H1 (cell line): ENCODE measurements around the gene PLXDC2. TPM values are rescaled to one million over a fixed set of nuclear protein-coding genes. Genes with fewer than 3 reads are reported as not detected.

Experiments
- CTCF ChIA-PET: fragments of 300-600 bp; sonication (Branson Sonifier 250); formaldehyde crosslinking; loops from one replicate; lab custom pipeline; 2021; ENCODE audit not compliant: partially characterized antibody; lab: Charles Lee
- POLR2A ChIA-PET: fragments of 300-600 bp; sonication (Branson Sonifier 250); formaldehyde crosslinking; loops from one replicate; lab custom pipeline; 2021; ENCODE audit warnings: inconsistent platforms; ENCODE audit not compliant: partially characterized antibody; lab: Charles Lee
- DNase-seq, 2 experiments: peaks; one replicate each; pipeline versions ENCODE4 v3.0.0 to v3.0.0-alpha.2; 2010 to 2022; ENCODE audit warnings: low spot score in 2 of 2, low read depth in 1 of 2, mixed read lengths in 1 of 2
- FAIRE-seq: peaks from 2 replicates; lab custom pipeline; 2011; peaks lifted over from hg19 to GRCh38; lab: Jason Lieb, UNC
- H2AFZ ChIP-seq: 2 replicates; pipeline ENCODE4 v1.8.1; 2012; ENCODE audit warnings: low read length, inconsistent platforms
- H2AK5ac ChIP-seq: 2 replicates; pipeline ENCODE4 v1.6.1; 2013; ENCODE audit warnings: low read depth, low read length
- H2BK120ac ChIP-seq: replicated peaks from 2 replicates; pipeline ENCODE3; 2013; ENCODE audit warnings: low read depth, low read length, inconsistent platforms
- H2BK12ac ChIP-seq: 2 replicates; pipeline ENCODE4 v1.6.1; 2013; ENCODE audit warnings: low read depth, low read length
- H2BK15ac ChIP-seq: 2 replicates; pipeline ENCODE4 v1.6.1; 2013; ENCODE audit warnings: low read length
- H2BK20ac ChIP-seq: 2 replicates; pipeline ENCODE4 v1.6.1; 2013; ENCODE audit warnings: low read length
- H2BK5ac ChIP-seq: 2 replicates; pipeline ENCODE4 v1.6.1; 2013; ENCODE audit warnings: low read depth, low read length
- H3K14ac ChIP-seq: 2 replicates; pipeline ENCODE4 v1.6.1; 2013; ENCODE audit warnings: inconsistent platforms; ENCODE audit not compliant: insufficient read length
- H3K18ac ChIP-seq: 2 replicates; pipeline ENCODE4 v1.6.1; 2013; ENCODE audit warnings: low read length; ENCODE audit errors: extremely low read depth
- H3K23ac ChIP-seq: 2 replicates; pipeline ENCODE4 v1.6.1; 2013; ENCODE audit warnings: inconsistent platforms; ENCODE audit not compliant: insufficient read length
- H3K23me2 ChIP-seq: 2 replicates; pipeline ENCODE4 v1.6.1; 2013; ENCODE audit warnings: low read depth, low read length
- H3K27ac ChIP-seq: 2 replicates; pipeline ENCODE4 v1.6.1; 2011; ENCODE audit warnings: low read depth, low read length, inconsistent platforms
- H3K27me3 ChIP-seq, 4 experiments: replicated peaks in 1 of 4; 1 replicate in 1 of 4; 2 replicates in 3 of 4; pipeline versions ENCODE4 v1.6.1 to v1.8.1; 2011 to 2013; ENCODE audit warnings: low read length in 3 of 4, mild to moderate bottlenecking in 3 of 4, inconsistent platforms in 2 of 4, mixed read lengths in 2 of 4, moderate library complexity in 1 of 4; ENCODE audit not compliant: control insufficient read depth in 3 of 4, insufficient read depth in 3 of 4; ENCODE audit errors: extremely low read depth in 1 of 4
- H3K36me3 ChIP-seq, 4 experiments: 2 replicates each; pipeline versions ENCODE4 v1.6.1 to v1.8.1; 2011 to 2013; ENCODE audit warnings: mild to moderate bottlenecking in 4 of 4, low read length in 3 of 4, moderate library complexity in 2 of 4, control low read depth in 1 of 4, inconsistent platforms in 1 of 4; ENCODE audit not compliant: insufficient read depth in 4 of 4, control insufficient read depth in 2 of 4
- H3K4ac ChIP-seq: replicated peaks from 2 replicates; pipeline ENCODE3; 2013; ENCODE audit warnings: low read length, low read depth, mixed read lengths, inconsistent platforms; ENCODE audit not compliant: insufficient read length
- H3K4me1 ChIP-seq, 4 experiments: replicated peaks in 1 of 4; 1 replicate in 1 of 4; 2 replicates in 3 of 4; pipeline versions ENCODE4 v1.6.1 to v1.8.1; 2011 to 2013; ENCODE audit warnings: low read length in 3 of 4, inconsistent platforms in 2 of 4, mixed read lengths in 1 of 4; ENCODE audit not compliant: insufficient read depth in 4 of 4, control insufficient read depth in 3 of 4
- H3K4me2 ChIP-seq, 2 experiments: 2 replicates each; pipeline versions ENCODE4 v1.6.1 to v1.8.1; 2011 to 2013; ENCODE audit warnings: low read depth in 2 of 2, low read length in 2 of 2, control low read depth in 1 of 2, inconsistent platforms in 1 of 2, mild to moderate bottlenecking in 1 of 2; ENCODE audit not compliant: insufficient read depth in 1 of 2
- H3K4me3 ChIP-seq, 4 experiments: fragments of 200-600, 300-600 bp in 1 of 4; sonication (generic), shearing (Covaris generic), sonication (Bioruptor Twin) in 1 of 4; 2 replicates each; pipeline versions ENCODE4 v1.5.1 to v1.8.1; 2011 to 2016; ENCODE audit warnings: low read length in 4 of 4, low read depth in 3 of 4, control low read depth in 2 of 4, inconsistent platforms in 2 of 4, mild to moderate bottlenecking in 2 of 4, mixed read lengths in 1 of 4, moderate library complexity in 1 of 4; ENCODE audit not compliant: insufficient read depth in 2 of 4; ENCODE audit errors: extremely low read depth in 1 of 4
- H3K56ac ChIP-seq: replicated peaks from 2 replicates; pipeline ENCODE3; 2013; ENCODE audit warnings: low read depth, mild to moderate bottlenecking, mixed read lengths, low read length, inconsistent platforms; ENCODE audit not compliant: insufficient read length
- H3K79me1 ChIP-seq: 2 replicates; pipeline ENCODE4 v1.6.1; 2013; ENCODE audit warnings: low read depth, low read length, control low read depth
- H3K79me2 ChIP-seq, 2 experiments: 2 replicates each; pipeline versions ENCODE4 v1.6.1 to v1.8.1; 2012 to 2013; ENCODE audit warnings: low read length in 2 of 2, mild to moderate bottlenecking in 2 of 2, inconsistent platforms in 1 of 2; ENCODE audit not compliant: insufficient read depth in 2 of 2, control insufficient read depth in 1 of 2
- H3K9ac ChIP-seq, 4 experiments: replicated peaks in 1 of 4; 1 replicate in 1 of 4; 2 replicates in 3 of 4; pipeline versions ENCODE4 v1.6.1 to v1.8.1; 2011 to 2013; ENCODE audit warnings: low read depth in 3 of 4, low read length in 3 of 4, control low read depth in 2 of 4, mild to moderate bottlenecking in 2 of 4, moderate library complexity in 2 of 4, inconsistent platforms in 1 of 4; ENCODE audit errors: extremely low read depth in 1 of 4
- H3K9me3 ChIP-seq, 2 experiments: 2 replicates each; pipeline versions ENCODE4 v1.6.1 to v1.8.1; 2012 to 2013; ENCODE audit warnings: mild to moderate bottlenecking in 2 of 2, moderate library complexity in 2 of 2, control low read depth in 1 of 2, inconsistent platforms in 1 of 2, low read depth in 1 of 2, low read length in 1 of 2, mixed read lengths in 1 of 2; ENCODE audit not compliant: insufficient read depth in 2 of 2
- H4K20me1 ChIP-seq, 2 experiments: replicated peaks in 1 of 2; 2 replicates each; pipeline versions ENCODE3 to v1.8.1; 2011 to 2013; ENCODE audit warnings: inconsistent platforms in 2 of 2, low read length in 2 of 2, mild to moderate bottlenecking in 1 of 2; ENCODE audit not compliant: insufficient read depth in 2 of 2, control insufficient read depth in 1 of 2
- H4K5ac ChIP-seq: 2 replicates; pipeline ENCODE4 v1.6.1; 2013; ENCODE audit warnings: low read length, low read depth, mixed read lengths, inconsistent platforms; ENCODE audit not compliant: insufficient read length
- H4K8ac ChIP-seq: 2 replicates; pipeline ENCODE4 v1.8.0; 2013; ENCODE audit warnings: mild to moderate bottlenecking, moderate library complexity, low read length, inconsistent platforms; ENCODE audit not compliant: insufficient read depth; ENCODE audit errors: extremely low read depth
- H4K91ac ChIP-seq: replicated peaks from 2 replicates; pipeline ENCODE3; 2013; ENCODE audit warnings: low read length, mixed read lengths, inconsistent platforms; ENCODE audit not compliant: insufficient read length
- JUND ChIP-seq: IDR thresholded peaks from 2 replicates; pipeline ENCODE4 v1.6.1; 2011; ENCODE audit warnings: mild to moderate bottlenecking, improper control_type of control experiment, low read length
- MAX ChIP-seq: IDR thresholded peaks from 2 replicates; pipeline ENCODE4 v1.6.1; 2012; ENCODE audit warnings: inconsistent platforms
- SAP30 ChIP-seq: fragments of 300-600 bp; sonication (generic); IDR thresholded peaks from 2 replicates; pipeline ENCODE4 v1.7.1; 2012; ENCODE audit warnings: low read length, moderate library complexity, mild to moderate bottlenecking, inconsistent platforms; ENCODE audit not compliant: insufficient read depth, insufficient replicate concordance
- TBP ChIP-seq: IDR thresholded peaks from 2 replicates; pipeline ENCODE4 v1.6.1; 2011; ENCODE audit warnings: low read depth, low read length, improper control_type of control experiment
- WGBS, 2 experiments: shearing (Covaris generic) in 1 of 2; methylation state at CpG; one replicate each; pipeline versions ENCODE4 v1.1.6 to v1.1.7; 2013 to 2015; ENCODE audit warnings: low lambda C conversion rate in 2 of 2, mixed read lengths in 2 of 2, inconsistent platforms in 1 of 2, low coverage in 1 of 2, missing lambda C conversion rate in 1 of 2; ENCODE audit not compliant: insufficient replicate concordance in 2 of 2, insufficient coverage in 1 of 2, insufficient read length in 1 of 2; ENCODE audit errors: extremely low coverage in 1 of 2, missing lambda C conversion rate in 1 of 2; 5-methylcytosine and 5-hydroxymethylcytosine counted together
- polyA plus RNA-seq, 7 experiments: library from polyadenylated mRNA; depleted of rRNA in 3 of 7; stranded (reverse) in 5 of 7; unstranded in 2 of 7; fragments of >200 nt in 5 of 7; fragments of 200-250 nt in 2 of 7; gene quantifications; 1 replicate in 5 of 7; 2 replicates in 1 of 7; 4 replicates in 1 of 7; pipeline versions ENCODE4 v1.2.1 to v1.2.3, GENCODE V29; 2011 to 2013; ENCODE audit warnings: missing spikeins in 2 of 7, mixed read lengths in 2 of 7
- total RNA-seq: library from RNA; stranded (reverse); fragmentation: NEBNext Ultra II Directional; extraction: Animal tissue kit (Norgen Biotek cat#: 25700); gene quantifications from 2 replicates; pipeline ENCODE4 v1.2.1, GENCODE V29; 2021

The PLXDC2 gene
- total and polyA plus RNA-seq, 2 of the 8 experiments (the other 6 are each of a cell fraction or from before 2014, with no cell fraction given) = 23.0 to 40.5 TPM

GRCh38 chr10:19987931-19988330 lies 171.7 kb downstream of the PLXDC2 start:
- Histone ChIP-seq H3K23ac (no peak overlapping the region), H3K27me3 (no peaks in the 10 kb centered on the region), H3K4me2 (peak overlapping the region; percentile 6 to 22; a peak in 3 of 4 replicates), H2BK15ac (no peak overlapping the region), H2AK5ac (no peak overlapping the region), H3K4ac (no peak overlapping the region), H3K56ac (no peak overlapping the region), H2BK20ac (no peak overlapping the region), H2AFZ (no peak overlapping the region), H3K14ac (no peak overlapping the region), H3K79me2 (peaks cover 0 to 67% of the 10 kb centered on the region in 2 experiments; a peak in 3 of 4 replicates), H3K79me1 (no peaks in the 10 kb centered on the region), H2BK12ac (no peak overlapping the region), H3K23me2 (no peaks in the 10 kb centered on the region), H2BK5ac (no peak overlapping the region), H4K20me1 (no peaks in the 10 kb centered on the region), H3K4me3 (peak overlapping the region in 1 of 4 experiments; percentile 29; a peak in 1 of 8 replicates), H4K91ac (no peak overlapping the region), H3K18ac (no peak overlapping the region), H4K5ac (peak overlapping the region; percentile 92), H4K8ac (no peak overlapping the region; the same call in 1 of the 2 replicates), H3K4me1 (peaks cover 5 to 34% (median 14%) of the 10 kb centered on the region in 4 experiments; a peak in 5 of 7 replicates), H2BK120ac (no peak overlapping the region), H3K9ac (no peak overlapping the region), H3K27ac (peak overlapping the region; percentile 49; the same call in 1 of the 2 replicates), H3K9me3 (no peaks in the 10 kb centered on the region), H3K36me3 (no peaks in the 10 kb centered on the region; a peak in 1 of 8 replicates)
- FAIRE-seq = no peak
- DNase-seq = no peak
- CTCF ChIA-PET = interaction anchor here (1.1 kb wide), 1 partner anchor 11 kb away, joined by 3 read pairs; no protein-coding TSS in a partner anchor
- 0% methylated on average over 1 of the region's 1 CpG; no CpG with 5 or more reads in 1 of the 2 experiments for WGBS, 2 experiments
- POLR2A ChIA-PET = interaction anchor here (1.4 kb wide), 1 partner anchor 170 kb away, joined by 5 read pairs; no protein-coding TSS in a partner anchor
- no peak for TF ChIP-seq TBP
- TF ChIP-seq MAX = no peak
- no peak for TF ChIP-seq SAP30
- no peak for TF ChIP-seq JUND
